GM10248 (cell line): ENCODE data around the gene RCL1.

Experiments
- CTCF ChIA-PET: fragments of 300-600 bp; sonication (Branson Sonifier 250); formaldehyde crosslinking; extraction: SDS; loops from one replicate; lab custom pipeline; 2021; ENCODE audit warnings: antibody characterized with exemption; lab: Yijun Ruan, JAX
- POLR2A ChIA-PET: fragments of 350-650 bp; sonication (Branson Sonifier 250); formaldehyde crosslinking; extraction: SDS; loops from one replicate; lab custom pipeline; 2020; ENCODE audit warnings: antibody characterized with exemption; lab: Yijun Ruan, JAX
- DNase-seq: peaks from one replicate; pipeline ENCODE4 v3.0.0; 2012; ENCODE audit errors: extremely low spot score
- TF ChIP-seq, protein P1 (sequence below): IDR thresholded peaks from 2 replicates; pipeline ENCODE4 v1.5.1; 2012; ENCODE audit warnings: mild to moderate bottlenecking, low read depth; ENCODE audit errors: extremely low read depth, missing control alignments, control extremely low read depth

RCL1 gene

DNA sequence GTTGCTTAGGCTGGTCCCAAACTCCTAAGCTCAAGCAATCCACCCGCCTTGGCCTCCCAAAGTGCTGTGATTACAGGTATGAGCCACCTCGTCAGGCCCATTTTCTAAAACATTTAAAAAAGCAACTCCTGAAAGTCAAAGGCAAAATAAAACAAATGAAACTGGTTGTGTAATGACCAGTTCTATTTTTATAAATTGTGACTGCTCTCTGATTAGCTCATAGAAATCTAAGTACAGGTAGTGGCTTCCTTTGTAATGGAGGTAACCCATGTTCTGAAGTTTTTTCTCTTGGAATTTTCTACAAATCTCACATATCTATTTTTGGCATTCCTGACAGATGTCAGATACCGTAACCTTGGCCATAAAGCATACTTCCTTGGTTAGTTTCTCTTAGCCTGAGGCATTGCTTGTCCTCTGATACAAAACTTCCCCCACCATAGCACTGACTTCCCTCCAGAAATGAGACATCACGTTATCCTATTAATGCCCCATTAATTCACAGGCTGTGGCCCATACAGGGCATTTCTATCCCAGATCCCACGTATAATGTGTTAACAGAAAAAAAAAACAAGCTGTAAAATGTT, 37.6 kb upstream of the RCL1 start:
- CTCF ChIA-PET, result interaction anchor here (1.3 to 2.4 kb wide), 4 partner anchors 10 to 233 kb away, joined by 3 to 13 read pairs (median 8); no protein-coding TSS in a partner anchor
- DNase-seq, result peak; percentile 20
- TF ChIP-seq, protein P1, sequence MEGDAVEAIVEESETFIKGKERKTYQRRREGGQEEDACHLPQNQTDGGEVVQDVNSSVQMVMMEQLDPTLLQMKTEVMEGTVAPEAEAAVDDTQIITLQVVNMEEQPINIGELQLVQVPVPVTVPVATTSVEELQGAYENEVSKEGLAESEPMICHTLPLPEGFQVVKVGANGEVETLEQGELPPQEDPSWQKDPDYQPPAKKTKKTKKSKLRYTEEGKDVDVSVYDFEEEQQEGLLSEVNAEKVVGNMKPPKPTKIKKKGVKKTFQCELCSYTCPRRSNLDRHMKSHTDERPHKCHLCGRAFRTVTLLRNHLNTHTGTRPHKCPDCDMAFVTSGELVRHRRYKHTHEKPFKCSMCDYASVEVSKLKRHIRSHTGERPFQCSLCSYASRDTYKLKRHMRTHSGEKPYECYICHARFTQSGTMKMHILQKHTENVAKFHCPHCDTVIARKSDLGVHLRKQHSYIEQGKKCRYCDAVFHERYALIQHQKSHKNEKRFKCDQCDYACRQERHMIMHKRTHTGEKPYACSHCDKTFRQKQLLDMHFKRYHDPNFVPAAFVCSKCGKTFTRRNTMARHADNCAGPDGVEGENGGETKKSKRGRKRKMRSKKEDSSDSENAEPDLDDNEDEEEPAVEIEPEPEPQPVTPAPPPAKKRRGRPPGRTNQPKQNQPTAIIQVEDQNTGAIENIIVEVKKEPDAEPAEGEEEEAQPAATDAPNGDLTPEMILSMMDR, result no peak
- POLR2A ChIA-PET, result no interaction called here

DNA sequence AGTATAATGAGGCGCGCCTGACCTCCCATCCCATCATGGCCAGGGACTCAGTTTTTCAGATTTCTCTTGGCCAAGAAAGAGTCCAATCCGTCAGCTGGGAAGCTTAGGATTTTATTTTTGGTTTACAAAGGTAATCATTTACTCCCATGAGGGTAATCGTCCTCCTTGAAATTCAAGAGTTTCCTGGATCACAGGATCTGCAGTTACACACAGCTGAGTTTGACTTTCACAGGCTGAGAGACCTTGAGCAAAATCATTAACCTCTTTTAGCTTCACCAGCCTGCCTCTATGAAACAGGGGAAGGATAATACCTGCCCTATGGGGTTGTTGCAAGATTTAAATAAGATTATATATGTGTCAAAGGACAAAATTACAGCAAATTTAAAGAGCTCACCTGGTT, 36.3 kb upstream of the RCL1 start:
- DNase-seq, result no peak
- TF ChIP-seq, protein P1, result no peak
- CTCF ChIA-PET, result interaction anchor here (0.9 to 2.4 kb wide), 6 partner anchors 11 to 844 kb away, joined by 3 to 13 read pairs (median 4); no protein-coding TSS in a partner anchor
- POLR2A ChIA-PET, result no interaction called here

DNA sequence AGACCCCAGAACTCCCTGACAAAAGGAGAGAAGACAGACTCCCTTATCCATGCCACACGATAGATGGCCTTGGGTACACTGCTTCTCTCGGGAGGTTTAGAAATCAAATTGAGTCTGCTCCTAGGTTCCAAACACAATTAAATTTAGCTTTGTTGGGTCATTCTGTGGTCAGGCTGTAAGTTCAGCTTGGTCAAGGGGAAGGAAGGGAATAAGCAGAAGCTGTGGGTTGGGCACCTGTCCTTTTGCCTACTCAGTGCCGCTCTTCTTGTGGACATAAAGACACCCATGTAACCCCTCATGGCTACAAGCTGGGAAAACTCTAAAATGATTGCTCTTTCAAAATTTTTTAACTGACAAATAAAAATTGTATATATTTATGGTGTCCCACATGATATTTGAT, 32.6 kb upstream of the RCL1 start:
- TF ChIP-seq, protein P1, result no peak
- DNase-seq, result no peak
- ChIA-PET POLR2A (no interaction called here), CTCF (interaction anchor here (0.7 to 7.4 kb wide), 28 partner anchors 10 to 840 kb away, joined by 3 to 110 read pairs (median 5); partner anchors contain the start of genes AK3, JAK2 and RCL1)

DNA sequence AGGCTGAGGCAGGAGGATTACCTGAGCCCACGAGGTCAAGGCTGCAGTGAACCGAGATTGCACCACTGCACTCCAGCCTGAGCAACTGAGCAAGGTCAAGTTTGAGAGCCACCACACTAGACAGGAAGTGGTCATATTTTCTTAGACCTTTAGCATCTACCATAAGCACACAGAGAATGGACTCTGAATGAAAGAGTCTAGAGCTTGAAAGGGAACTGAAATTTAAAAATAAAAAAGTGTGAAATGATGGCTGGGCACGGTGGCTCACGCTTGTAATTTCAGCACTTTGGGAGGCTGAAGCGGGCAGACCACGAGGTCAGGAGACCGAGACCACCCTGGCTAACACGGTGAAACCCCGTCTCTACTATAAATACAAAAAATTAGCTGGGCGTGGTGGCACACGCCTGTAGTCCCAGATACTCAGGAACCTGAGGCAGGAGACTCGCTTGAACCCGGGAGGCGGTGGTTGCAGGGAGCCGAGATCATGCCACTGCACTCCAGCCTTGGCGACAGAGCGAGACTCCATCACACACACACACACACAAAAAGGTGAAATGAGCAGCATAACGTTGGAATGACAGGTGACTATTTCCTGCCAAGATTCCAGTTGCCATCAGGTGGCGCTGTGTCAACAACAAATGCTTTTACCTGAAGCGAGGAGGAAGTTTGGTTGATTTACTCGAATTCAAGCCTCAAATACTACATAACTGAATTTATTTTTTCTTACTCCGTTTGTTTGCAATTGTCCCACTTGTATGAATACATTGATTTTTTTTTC, 30.4 kb upstream of the RCL1 start:
- POLR2A ChIA-PET, result no interaction called here
- TF ChIP-seq, protein P1, result peak; percentile 88
- CTCF ChIA-PET, result interaction anchor here (0.8 to 7.4 kb wide), 39 partner anchors 10 to 838 kb away, joined by 3 to 110 read pairs (median 4); partner anchors contain the start of genes CD274, JAK2 and RCL1
- peak; percentile 60 for DNase-seq

DNA sequence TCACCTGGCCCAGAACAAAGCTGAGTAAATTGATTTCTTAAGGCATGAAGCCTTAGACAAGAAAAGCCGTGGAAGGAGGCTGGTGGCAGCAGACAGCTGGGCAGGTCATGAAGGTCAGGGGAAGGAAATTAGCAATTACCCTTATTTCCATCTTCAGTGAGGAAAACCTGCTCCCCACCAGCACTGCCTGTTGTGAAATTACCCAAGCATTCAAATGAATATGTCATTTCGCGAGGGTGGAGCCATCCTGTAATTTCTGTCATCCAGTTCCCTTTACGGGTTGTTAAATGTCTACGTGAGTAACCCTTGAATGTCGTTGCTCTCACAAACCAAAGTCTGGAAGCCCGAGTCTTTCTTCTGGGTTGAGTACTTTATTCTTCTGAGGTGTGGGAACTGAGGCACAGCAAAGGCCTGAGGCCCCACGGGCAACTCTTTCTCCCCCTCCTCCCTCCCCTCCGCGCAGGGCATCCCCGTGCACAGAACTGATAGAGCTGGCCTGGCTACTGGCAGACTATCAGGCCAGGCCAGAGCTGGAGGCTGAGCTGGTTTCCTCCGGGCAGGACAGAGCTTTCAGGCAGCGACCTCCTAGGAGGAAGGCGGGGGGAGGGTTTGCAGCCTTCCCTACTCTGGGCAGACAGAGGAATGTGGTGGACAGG, 29.7 kb upstream of the RCL1 start:
- POLR2A ChIA-PET, result no interaction called here
- TF ChIP-seq, protein P1, result no peak
- CTCF ChIA-PET, result interaction anchor here (0.8 to 7.4 kb wide), 37 partner anchors 10 to 838 kb away, joined by 3 to 110 read pairs (median 4); partner anchors contain the start of genes CD274, JAK2 and RCL1
- DNase-seq, result peak; percentile 41

DNA sequence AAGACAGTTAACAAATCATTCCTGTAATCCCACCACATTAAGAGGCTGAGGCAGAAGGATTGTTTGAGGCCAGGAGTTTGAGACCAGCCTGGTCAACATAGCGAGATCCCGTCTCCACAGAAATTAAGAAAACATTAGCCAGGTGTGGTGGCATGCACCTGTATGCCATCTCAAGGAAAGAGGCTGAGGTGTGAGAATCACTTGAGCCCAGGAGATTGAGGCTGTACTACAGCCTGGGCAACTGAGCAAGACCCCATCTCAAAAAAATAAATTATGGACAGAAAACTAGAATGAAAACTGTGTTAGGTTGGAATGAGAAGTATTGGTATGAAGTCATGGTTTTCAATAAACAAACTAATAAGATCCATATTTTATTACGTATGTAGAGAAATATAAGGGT, 28.7 kb upstream of the RCL1 start:
- POLR2A ChIA-PET, result no interaction called here
- TF ChIP-seq, protein P1, result no peak
- CTCF ChIA-PET, result interaction anchor here (0.9 to 7.4 kb wide), 17 partner anchors 9 to 837 kb away, joined by 3 to 110 read pairs (median 8); partner anchors contain the start of gene JAK2
- no peak for DNase-seq
